BJ (cell line): ENCODE data around the gene MYO18A. TPM values are rescaled to one million over a fixed set of nuclear protein-coding genes. Genes with fewer than 3 reads are reported as not detected.

Experiments used
- CTCF ChIA-PET: fragments of 350-600 bp; formaldehyde crosslinking; extraction: SDS; loops from one replicate; lab custom pipeline; 2021; ENCODE audit warnings: antibody characterized with exemption, inconsistent platforms; lab: Yijun Ruan, JAX
- POLR2A ChIA-PET: fragments of 300-600 bp; sonication (Branson Sonifier 250); formaldehyde crosslinking; extraction: SDS; loops from one replicate; lab custom pipeline; 2021; ENCODE audit warnings: antibody characterized with exemption; lab: Charles Lee
- DNase-seq: peaks from one replicate; pipeline ENCODE4 v3.0.0-alpha.2; 2011; ENCODE audit warnings: low read depth
- H3K27me3 ChIP-seq: 2 replicates; pipeline ENCODE4 v1.6.0; 2011; ENCODE audit warnings: low read length; ENCODE audit not compliant: control insufficient read depth, insufficient read depth
- H3K36me3 ChIP-seq: 2 replicates; pipeline ENCODE4 v1.5.1; 2011; ENCODE audit warnings: low read length; ENCODE audit not compliant: control insufficient read depth, insufficient read depth
- H3K4me3 ChIP-seq: 2 replicates; pipeline ENCODE4 v1.5.1; 2011; ENCODE audit warnings: low read depth, mild to moderate bottlenecking, control low read depth, low read length
- polyA plus RNA-seq: library from polyadenylated mRNA; depleted of rRNA; stranded (reverse); fragments of >200 nt; gene quantifications from 2 replicates; pipeline ENCODE4 v1.2.3, GENCODE V29; 2011
- TF ChIP-seq, protein P1 (sequence below): IDR thresholded peaks from 2 replicates; pipeline ENCODE4 v1.5.1; 2011; ENCODE audit warnings: low read depth, mild to moderate bottlenecking, control low read depth, inconsistent platforms, low read length, moderate library complexity; ENCODE audit not compliant: insufficient read depth

The MYO18A gene
- polyA plus RNA-seq, 1 experiment, result 12.0 TPM

DNA sequence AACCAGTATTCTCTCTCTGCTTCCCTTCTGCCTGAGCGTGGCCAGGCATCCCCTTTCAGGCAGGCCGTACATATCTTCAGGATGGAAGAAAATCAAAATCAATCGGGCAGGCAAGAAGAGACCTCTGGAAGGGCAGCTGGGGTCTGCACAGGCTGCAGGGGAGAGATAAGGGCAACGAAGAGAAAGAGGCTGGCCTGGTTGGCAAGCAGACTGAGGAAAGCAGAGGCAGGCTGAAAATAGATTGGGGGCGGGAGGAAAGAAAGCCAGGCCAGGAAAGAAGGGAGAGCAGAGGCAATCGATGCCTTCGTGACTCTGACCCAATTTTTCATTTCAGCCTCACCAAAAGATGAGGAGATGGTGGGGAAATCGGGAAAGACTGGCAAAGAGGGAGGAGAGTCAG lies 119.2 kb downstream of the MYO18A start:
- Histone ChIP-seq H3K27me3 (peaks cover 16% of the 10 kb centered on the region), H3K4me3 (no peak overlapping the region), H3K36me3 (no peaks in the 10 kb centered on the region)
- ChIA-PET CTCF (no interaction called here), POLR2A (no interaction called here)
- TF ChIP-seq, protein P1, sequence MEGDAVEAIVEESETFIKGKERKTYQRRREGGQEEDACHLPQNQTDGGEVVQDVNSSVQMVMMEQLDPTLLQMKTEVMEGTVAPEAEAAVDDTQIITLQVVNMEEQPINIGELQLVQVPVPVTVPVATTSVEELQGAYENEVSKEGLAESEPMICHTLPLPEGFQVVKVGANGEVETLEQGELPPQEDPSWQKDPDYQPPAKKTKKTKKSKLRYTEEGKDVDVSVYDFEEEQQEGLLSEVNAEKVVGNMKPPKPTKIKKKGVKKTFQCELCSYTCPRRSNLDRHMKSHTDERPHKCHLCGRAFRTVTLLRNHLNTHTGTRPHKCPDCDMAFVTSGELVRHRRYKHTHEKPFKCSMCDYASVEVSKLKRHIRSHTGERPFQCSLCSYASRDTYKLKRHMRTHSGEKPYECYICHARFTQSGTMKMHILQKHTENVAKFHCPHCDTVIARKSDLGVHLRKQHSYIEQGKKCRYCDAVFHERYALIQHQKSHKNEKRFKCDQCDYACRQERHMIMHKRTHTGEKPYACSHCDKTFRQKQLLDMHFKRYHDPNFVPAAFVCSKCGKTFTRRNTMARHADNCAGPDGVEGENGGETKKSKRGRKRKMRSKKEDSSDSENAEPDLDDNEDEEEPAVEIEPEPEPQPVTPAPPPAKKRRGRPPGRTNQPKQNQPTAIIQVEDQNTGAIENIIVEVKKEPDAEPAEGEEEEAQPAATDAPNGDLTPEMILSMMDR, result no peak
- DNase-seq, result no peak

DNA sequence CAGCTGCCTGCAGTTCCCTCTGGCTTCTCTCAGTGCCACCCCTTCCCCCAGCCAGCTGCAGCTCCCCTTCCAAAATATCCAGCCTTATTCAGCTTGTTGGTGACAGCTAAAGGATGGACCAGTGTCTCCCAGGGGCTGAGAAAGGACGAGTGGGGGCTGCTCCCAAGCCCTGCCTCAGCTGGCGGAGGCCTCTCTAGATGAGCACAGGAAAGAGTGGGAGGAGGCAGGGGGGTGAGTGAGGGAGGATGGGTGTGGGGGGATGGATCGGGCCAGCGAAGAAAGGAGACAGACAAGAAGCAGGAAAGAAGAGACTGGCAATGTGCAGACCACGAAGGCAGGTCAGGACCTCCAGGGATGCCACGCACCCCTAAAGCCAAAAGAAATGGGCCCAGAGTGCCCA lies 119.7 kb downstream of the MYO18A start:
- TF ChIP-seq, protein P1, result no peak
- no peak overlapping the region for H3K4me3 ChIP-seq
- peaks cover 15% of the 10 kb centered on the region for H3K27me3 ChIP-seq
- DNase-seq, result no peak
- ChIA-PET POLR2A (no interaction called here), CTCF (interaction anchor here (1.3 kb wide), 1 partner anchor 51 kb away, joined by 3 read pairs; no protein-coding TSS in a partner anchor)
- no peaks in the 10 kb centered on the region for H3K36me3 ChIP-seq

DNA sequence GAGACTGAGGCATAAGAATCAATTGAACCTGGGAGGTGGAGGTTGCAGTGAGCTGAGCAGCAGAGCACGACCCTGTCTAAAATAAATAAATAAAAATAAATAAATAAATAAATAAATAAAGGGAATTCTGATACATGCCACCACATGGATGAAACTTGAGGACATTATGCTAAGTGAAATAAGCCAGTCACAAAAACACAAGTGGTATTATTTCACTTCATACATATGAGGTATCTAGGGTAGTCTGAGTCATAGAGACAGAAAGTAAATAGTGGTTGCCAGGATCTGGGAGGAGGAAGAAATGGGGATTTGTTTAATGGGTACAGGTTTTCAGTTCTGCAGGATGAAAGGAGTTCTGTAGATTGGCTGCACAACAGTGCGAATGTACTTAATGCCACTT lies 120.9 kb downstream of the MYO18A start:
- TF ChIP-seq, protein P1, result no peak
- no peak overlapping the region for H3K4me3 ChIP-seq
- peaks cover 21% of the 10 kb centered on the region for H3K27me3 ChIP-seq
- ChIA-PET CTCF (interaction anchor here (1.3 kb wide), 1 partner anchor 52 kb away, joined by 3 read pairs; no protein-coding TSS in a partner anchor), POLR2A (no interaction called here)
- no peaks in the 10 kb centered on the region for H3K36me3 ChIP-seq
- no peak for DNase-seq

DNA sequence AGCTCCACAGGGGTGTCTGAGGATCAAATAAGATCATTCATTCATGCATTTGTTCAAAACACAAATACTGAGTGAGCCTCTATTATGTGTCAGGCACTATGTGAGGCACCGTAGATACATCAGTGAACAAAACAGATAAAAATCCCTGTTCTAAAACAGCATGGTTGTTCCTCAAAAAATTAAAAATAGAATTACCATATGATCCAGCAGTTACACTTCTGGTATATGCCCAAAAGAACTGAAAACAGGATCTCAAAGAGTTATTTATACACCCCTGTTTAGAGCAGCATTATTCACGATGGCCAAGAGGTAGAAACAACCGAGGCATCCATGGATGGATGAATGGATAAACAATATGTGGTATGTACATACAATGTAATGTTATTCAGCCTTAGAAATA lies 121.8 kb downstream of the MYO18A start:
- H3K4me3 ChIP-seq, result no peak overlapping the region
- DNase-seq, result no peak
- H3K27me3 ChIP-seq, result peaks cover 22% of the 10 kb centered on the region
- CTCF ChIA-PET, result no interaction called here
- TF ChIP-seq, protein P1, result no peak
- H3K36me3 ChIP-seq, result no peaks in the 10 kb centered on the region
- POLR2A ChIA-PET, result no interaction called here

DNA sequence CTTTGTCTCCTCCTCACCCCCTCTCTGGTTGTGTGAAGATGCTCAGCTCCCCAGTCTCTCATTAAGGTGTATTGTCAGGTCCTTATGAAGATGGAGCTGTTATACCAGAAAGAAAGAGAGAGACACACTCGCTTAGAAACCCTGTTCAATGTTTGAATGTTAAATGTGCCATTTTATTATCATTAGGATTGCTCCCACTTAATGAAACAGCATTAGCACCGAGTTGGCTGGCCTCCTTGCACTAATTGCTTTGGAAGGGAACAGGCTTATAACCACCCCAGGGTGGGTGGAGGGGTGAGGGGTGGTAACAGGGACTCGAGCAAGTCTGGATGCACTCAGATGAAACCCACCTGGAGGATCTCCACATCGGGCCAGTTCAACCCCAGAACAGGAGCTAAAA lies 122.8 kb downstream of the MYO18A start:
- no peak overlapping the region for H3K4me3 ChIP-seq
- TF ChIP-seq, protein P1, result no peak
- ChIA-PET POLR2A (no interaction called here), CTCF (interaction anchor here (1.4 kb wide), 1 partner anchor 18 kb away, joined by 4 read pairs; no protein-coding TSS in a partner anchor)
- H3K27me3 ChIP-seq, result peaks cover 21% of the 10 kb centered on the region
- no peak for DNase-seq
- H3K36me3 ChIP-seq, result no peaks in the 10 kb centered on the region
